Measurements from ENCODE around the gene LCN12.

LCN12 gene

GRCh38 chr9:136937186-136938001, 14.7 kb upstream of the LCN12 start:
- no peak overlapping the region for H3K4me3 ChIP-seq (ENCODE audit: insufficient read length, low read depth)
- no peak for DNase-seq (ENCODE audit: low read depth, low spot score)
- H3K9ac ChIP-seq (ENCODE audit: insufficient read length, low read depth) = peak overlapping the region; percentile 24
- no peaks in the 10 kb centered on the region for H3K9me3 ChIP-seq (ENCODE audit: insufficient read depth, low read length)
- peaks cover 14% of the 10 kb centered on the region for H3K4me1 ChIP-seq (ENCODE audit: insufficient read depth, insufficient read length)
- TF ChIP-seq YY1 (IDR thresholded peaks at IDR 0.05; ENCODE audit: insufficient read depth, insufficient read length) (no peak), ZNF274 (IDR thresholded peaks at IDR 0.05; ENCODE audit: low read depth, low read length) (no peak), SUZ12 (IDR thresholded peaks at IDR 0.05; ENCODE audit: extremely low read depth, insufficient read depth, insufficient read length) (no peak)
- H3K27me3 ChIP-seq (ENCODE audit: insufficient read depth, insufficient read length) = no peaks in the 10 kb centered on the region
- peaks cover 64% of the 10 kb centered on the region for H3K36me3 ChIP-seq (ENCODE audit: insufficient read depth, insufficient read length, low read length)

GRCh38 chr9:136939431-136939995, 12.6 kb upstream of the LCN12 start:
- H3K4me3 ChIP-seq (ENCODE audit: insufficient read length, low read depth) = no peak overlapping the region
- peaks cover 18% of the 10 kb centered on the region for H3K4me1 ChIP-seq (ENCODE audit: insufficient read depth, insufficient read length)

GRCh38 chr9:136939996-136940525, 12.0 kb upstream of the LCN12 start:
- Histone ChIP-seq H3K27me3 (ENCODE audit: insufficient read depth, insufficient read length) (no peaks in the 10 kb centered on the region), H3K9me3 (ENCODE audit: insufficient read depth, low read length) (no peaks in the 10 kb centered on the region), H3K4me1 (ENCODE audit: insufficient read depth, insufficient read length) (peaks cover 22% of the 10 kb centered on the region), H3K4me3 (ENCODE audit: insufficient read length, low read depth) (no peak overlapping the region), H3K9ac (ENCODE audit: insufficient read length, low read depth) (no peak overlapping the region), H3K36me3 (ENCODE audit: insufficient read depth, insufficient read length, low read length) (peaks cover 63% of the 10 kb centered on the region)
- TF ChIP-seq SUZ12 (IDR thresholded peaks at IDR 0.05; ENCODE audit: extremely low read depth, insufficient read depth, insufficient read length) (no peak), YY1 (IDR thresholded peaks at IDR 0.05; ENCODE audit: insufficient read depth, insufficient read length) (no peak), ZNF274 (IDR thresholded peaks at IDR 0.05; ENCODE audit: low read depth, low read length) (no peak)
- DNase-seq (ENCODE audit: low read depth, low spot score) = no peak

More at GRCh38 chr9:136939431-136939995, 12.6 kb upstream of the LCN12 start:
- H3K27me3 ChIP-seq (ENCODE audit: insufficient read depth, insufficient read length) = no peaks in the 10 kb centered on the region
- no peak for TF ChIP-seq SUZ12 (IDR thresholded peaks at IDR 0.05; ENCODE audit: extremely low read depth, insufficient read depth, insufficient read length)
- peaks cover 63% of the 10 kb centered on the region for H3K36me3 ChIP-seq (ENCODE audit: insufficient read depth, insufficient read length, low read length)
- no peaks in the 10 kb centered on the region for H3K9me3 ChIP-seq (ENCODE audit: insufficient read depth, low read length)
- no peak for DNase-seq (ENCODE audit: low read depth, low spot score)
- H3K9ac ChIP-seq (ENCODE audit: insufficient read length, low read depth) = no peak overlapping the region

GRCh38 chr9:136940526-136941230, 11.4 kb upstream of the LCN12 start:
- DNase-seq (ENCODE audit: low read depth, low spot score) = no peak
- peaks cover 27% of the 10 kb centered on the region for H3K4me1 ChIP-seq (ENCODE audit: insufficient read depth, insufficient read length)
- no peaks in the 10 kb centered on the region for H3K9me3 ChIP-seq (ENCODE audit: insufficient read depth, low read length)
- H3K27me3 ChIP-seq (ENCODE audit: insufficient read depth, insufficient read length) = no peaks in the 10 kb centered on the region
- no peak overlapping the region for H3K4me3 ChIP-seq (ENCODE audit: insufficient read length, low read depth)
- H3K9ac ChIP-seq (ENCODE audit: insufficient read length, low read depth) = no peak overlapping the region
- no peak for TF ChIP-seq ZNF274 (IDR thresholded peaks at IDR 0.05; ENCODE audit: low read depth, low read length)
- no peak for TF ChIP-seq SUZ12 (IDR thresholded peaks at IDR 0.05; ENCODE audit: extremely low read depth, insufficient read depth, insufficient read length)
- TF ChIP-seq YY1 (IDR thresholded peaks at IDR 0.05; ENCODE audit: insufficient read depth, insufficient read length) = no peak
- H3K36me3 ChIP-seq (ENCODE audit: insufficient read depth, insufficient read length, low read length) = peaks cover 63% of the 10 kb centered on the region

DNA sequence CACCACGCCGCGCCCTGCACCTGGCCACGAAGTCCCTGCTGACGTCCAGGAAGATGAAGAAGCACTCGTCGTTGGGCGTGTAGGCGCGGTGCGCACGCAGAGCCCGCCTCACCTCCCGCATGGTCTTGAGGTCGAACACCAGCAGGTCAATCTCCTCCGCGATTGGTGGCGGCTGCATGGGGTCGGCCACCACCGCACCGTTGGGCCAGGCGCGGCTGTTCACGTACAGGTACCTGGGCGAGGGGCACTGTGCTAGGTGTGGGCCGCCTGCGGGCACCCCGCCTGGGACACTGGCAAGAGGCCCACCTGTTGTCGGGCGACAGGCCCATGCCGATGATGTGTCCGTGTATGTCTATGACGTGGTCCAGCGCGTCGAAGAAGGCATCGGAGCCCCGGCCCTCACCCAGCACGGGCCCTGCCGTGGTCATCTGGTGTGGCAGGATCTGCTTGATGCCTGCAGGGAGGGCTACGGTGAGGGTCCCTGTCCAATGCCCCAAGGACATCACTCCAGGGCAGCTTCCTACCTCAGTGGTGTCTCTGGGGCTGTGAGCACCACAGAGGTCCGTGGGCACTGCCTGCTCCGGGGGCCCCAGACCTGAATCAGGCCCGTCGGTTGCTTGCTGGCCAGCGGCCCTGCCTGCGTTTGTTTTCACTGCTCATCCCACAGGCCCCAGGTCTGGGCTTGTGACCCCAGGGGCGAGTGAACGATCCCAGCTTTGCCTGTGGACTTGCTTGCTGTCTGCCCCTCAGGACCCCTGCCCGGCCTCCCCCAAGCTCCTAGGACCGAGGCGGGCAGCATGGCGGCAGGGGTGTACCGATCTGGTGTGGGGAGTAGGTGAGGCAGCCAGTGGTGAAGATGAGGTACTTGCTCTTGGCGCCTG, 10.6 kb upstream of the LCN12 start:
- H3K9me3 ChIP-seq (ENCODE audit: insufficient read depth, low read length) = no peaks in the 10 kb centered on the region
- TF ChIP-seq ZNF274 (IDR thresholded peaks at IDR 0.05; ENCODE audit: low read depth, low read length) (no peak), SUZ12 (IDR thresholded peaks at IDR 0.05; ENCODE audit: extremely low read depth, insufficient read depth, insufficient read length) (no peak), YY1 (IDR thresholded peaks at IDR 0.05; ENCODE audit: insufficient read depth, insufficient read length) (no peak)
- H3K9ac ChIP-seq (ENCODE audit: insufficient read length, low read depth) = no peak overlapping the region
- no peak for DNase-seq (ENCODE audit: low read depth, low spot score)
- H3K4me3 ChIP-seq (ENCODE audit: insufficient read length, low read depth) = no peak overlapping the region
- no peaks in the 10 kb centered on the region for H3K27me3 ChIP-seq (ENCODE audit: insufficient read depth, insufficient read length)
- H3K4me1 ChIP-seq (ENCODE audit: insufficient read depth, insufficient read length) = peaks cover 30% of the 10 kb centered on the region
- peaks cover 61% of the 10 kb centered on the region for H3K36me3 ChIP-seq (ENCODE audit: insufficient read depth, insufficient read length, low read length)

DNA sequence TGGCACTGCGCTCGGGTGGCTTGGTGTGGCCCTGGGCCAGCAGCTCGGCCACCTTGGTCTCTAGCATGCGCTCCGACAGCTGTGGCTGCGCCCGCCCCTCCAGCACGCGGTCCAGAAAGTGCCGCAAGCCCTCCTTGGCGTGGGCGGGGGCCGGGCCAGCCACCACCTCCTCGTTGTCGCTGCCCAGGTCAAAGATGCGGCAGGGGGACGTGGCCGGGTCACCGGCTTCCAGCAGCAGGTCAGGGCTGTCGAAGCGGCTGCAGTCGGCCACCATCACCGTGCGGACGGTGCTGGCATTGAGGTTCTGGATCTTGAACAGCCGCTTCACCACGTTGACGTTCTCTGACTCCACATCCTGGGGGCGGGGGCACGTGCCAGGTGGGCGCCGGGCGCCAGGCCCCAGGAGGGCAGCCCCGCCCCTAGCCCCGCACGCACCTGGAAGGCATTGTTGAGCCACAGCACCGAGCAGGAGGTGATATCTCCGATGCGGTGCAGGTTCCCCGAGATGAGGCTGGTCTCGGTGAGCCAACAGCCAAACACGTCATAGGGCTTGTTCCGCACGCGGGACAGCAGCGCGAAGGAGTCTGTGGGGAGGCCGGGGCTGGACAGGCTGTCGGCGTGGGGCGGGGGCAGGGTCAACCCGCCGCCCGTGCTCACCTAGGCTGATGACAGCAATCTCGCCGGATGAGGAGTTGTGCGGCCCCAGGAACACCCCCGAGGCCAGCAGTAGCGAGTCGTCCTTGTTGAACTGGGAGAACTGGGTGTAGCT, 9.8 kb upstream of the LCN12 start:
- Histone ChIP-seq H3K9me3 (ENCODE audit: insufficient read depth, low read length) (no peaks in the 10 kb centered on the region), H3K4me3 (ENCODE audit: insufficient read length, low read depth) (no peak overlapping the region)

More for the DNA sequence above, 9.8 kb upstream of the LCN12 start:
- Histone ChIP-seq H3K36me3 (ENCODE audit: insufficient read depth, insufficient read length, low read length) (peaks cover 55% of the 10 kb centered on the region), H3K4me1 (ENCODE audit: insufficient read depth, insufficient read length) (peaks cover 33% of the 10 kb centered on the region), H3K9ac (ENCODE audit: insufficient read length, low read depth) (no peak overlapping the region), H3K27me3 (ENCODE audit: insufficient read depth, insufficient read length) (no peaks in the 10 kb centered on the region)
- no peak for DNase-seq (ENCODE audit: low read depth, low spot score)
- TF ChIP-seq YY1 (IDR thresholded peaks at IDR 0.05; ENCODE audit: insufficient read depth, insufficient read length) (no peak), SUZ12 (IDR thresholded peaks at IDR 0.05; ENCODE audit: extremely low read depth, insufficient read depth, insufficient read length) (no peak), ZNF274 (IDR thresholded peaks at IDR 0.05; ENCODE audit: low read depth, low read length) (no peak)
